Measurements from ENCODE around the gene ANXA8. TPM values are rescaled to one million over a fixed set of nuclear protein-coding genes. Genes with fewer than 3 reads are reported as not detected.

ANXA8 gene
- total RNA-seq, 3 donors from 2014 or later, result 0.19 TPM; not detected in 2

GRCh38 chr10:47454780-47455058, 29.2 kb downstream of the ANXA8 start:
- Histone ChIP-seq H3K4me3 (no peak overlapping the region), H3K36me3 (ENCODE audit: low read depth) (no peaks in the 10 kb centered on the region), H3K9me3 (no peaks in the 10 kb centered on the region), H3K4me1 (ENCODE audit: low read depth) (no peaks in the 10 kb centered on the region)
- intact Hi-C loops (cut with DNase I, micrococcal nuclease), result no loop called here
- ATAC-seq (no peak), DNase-seq (no peak)
- TF ChIP-seq, protein P1, sequence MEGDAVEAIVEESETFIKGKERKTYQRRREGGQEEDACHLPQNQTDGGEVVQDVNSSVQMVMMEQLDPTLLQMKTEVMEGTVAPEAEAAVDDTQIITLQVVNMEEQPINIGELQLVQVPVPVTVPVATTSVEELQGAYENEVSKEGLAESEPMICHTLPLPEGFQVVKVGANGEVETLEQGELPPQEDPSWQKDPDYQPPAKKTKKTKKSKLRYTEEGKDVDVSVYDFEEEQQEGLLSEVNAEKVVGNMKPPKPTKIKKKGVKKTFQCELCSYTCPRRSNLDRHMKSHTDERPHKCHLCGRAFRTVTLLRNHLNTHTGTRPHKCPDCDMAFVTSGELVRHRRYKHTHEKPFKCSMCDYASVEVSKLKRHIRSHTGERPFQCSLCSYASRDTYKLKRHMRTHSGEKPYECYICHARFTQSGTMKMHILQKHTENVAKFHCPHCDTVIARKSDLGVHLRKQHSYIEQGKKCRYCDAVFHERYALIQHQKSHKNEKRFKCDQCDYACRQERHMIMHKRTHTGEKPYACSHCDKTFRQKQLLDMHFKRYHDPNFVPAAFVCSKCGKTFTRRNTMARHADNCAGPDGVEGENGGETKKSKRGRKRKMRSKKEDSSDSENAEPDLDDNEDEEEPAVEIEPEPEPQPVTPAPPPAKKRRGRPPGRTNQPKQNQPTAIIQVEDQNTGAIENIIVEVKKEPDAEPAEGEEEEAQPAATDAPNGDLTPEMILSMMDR (IDR thresholded peaks at IDR 0.05), result no peak

- H3K9me3 ChIP-seq, result no peaks in the 10 kb centered on the region
- no peaks in the 10 kb centered on the region for H3K36me3 ChIP-seq (ENCODE audit: low read depth)
- no peak for DNase-seq
- intact Hi-C loops (cut with DNase I, micrococcal nuclease), result no loop called here
- no peak for ATAC-seq
- H3K4me3 ChIP-seq, result no peak overlapping the region
- no peaks in the 10 kb centered on the region for H3K4me1 ChIP-seq (ENCODE audit: low read depth)
- TF ChIP-seq, protein P1 (IDR thresholded peaks at IDR 0.05), result no peak
Measured at GRCh38 chr10:47454008-47454779, 29.7 kb downstream of the ANXA8 start.

DNA sequence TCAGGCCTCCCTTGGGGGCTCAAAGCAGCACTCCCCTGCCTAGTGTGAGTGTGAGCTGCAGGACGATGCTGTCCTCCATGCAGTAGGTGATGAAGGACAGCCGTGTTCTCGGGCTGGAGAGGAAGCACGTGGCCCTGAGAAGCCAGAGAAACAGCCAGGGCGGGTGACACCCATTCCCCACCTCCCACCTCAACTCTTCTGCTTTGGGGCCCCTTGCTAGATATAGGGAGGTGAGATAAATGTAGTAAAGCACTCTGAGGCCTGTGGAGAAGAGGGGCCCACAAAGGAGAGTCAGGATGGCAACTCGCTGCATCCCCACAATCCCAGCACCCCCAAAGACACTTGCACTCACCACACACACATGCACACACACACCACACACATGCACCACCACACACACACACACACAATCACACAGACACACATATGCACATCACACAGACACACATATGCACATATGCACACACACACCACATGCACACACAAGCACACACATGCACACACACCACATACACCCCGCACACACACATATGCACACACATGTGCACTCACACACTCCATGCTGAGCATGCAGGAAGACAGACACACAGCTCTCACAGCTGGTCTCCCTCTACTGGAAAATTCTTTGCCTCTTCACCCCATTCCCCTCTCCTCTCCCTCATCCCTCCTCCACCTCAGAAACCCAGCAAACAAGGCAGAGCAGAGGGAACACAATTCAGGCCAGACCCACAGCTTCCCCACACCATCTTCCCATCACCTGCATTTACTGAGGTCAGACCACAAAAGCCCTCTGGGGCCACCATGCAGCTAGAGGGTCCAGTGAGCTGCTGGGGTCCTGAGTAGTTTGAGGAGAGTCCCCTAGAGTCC, 30.5 kb downstream of the ANXA8 start:
- intact Hi-C loops (cut with DNase I, micrococcal nuclease), result no loop called here
- Histone ChIP-seq H3K4me3 (no peak overlapping the region), H3K36me3 (ENCODE audit: low read depth) (no peaks in the 10 kb centered on the region), H3K9me3 (no peaks in the 10 kb centered on the region), H3K4me1 (ENCODE audit: low read depth) (no peaks in the 10 kb centered on the region)
- TF ChIP-seq, protein P1 (IDR thresholded peaks at IDR 0.05), result no peak
- DNase-seq, result no peak
- no peak for ATAC-seq

DNA sequence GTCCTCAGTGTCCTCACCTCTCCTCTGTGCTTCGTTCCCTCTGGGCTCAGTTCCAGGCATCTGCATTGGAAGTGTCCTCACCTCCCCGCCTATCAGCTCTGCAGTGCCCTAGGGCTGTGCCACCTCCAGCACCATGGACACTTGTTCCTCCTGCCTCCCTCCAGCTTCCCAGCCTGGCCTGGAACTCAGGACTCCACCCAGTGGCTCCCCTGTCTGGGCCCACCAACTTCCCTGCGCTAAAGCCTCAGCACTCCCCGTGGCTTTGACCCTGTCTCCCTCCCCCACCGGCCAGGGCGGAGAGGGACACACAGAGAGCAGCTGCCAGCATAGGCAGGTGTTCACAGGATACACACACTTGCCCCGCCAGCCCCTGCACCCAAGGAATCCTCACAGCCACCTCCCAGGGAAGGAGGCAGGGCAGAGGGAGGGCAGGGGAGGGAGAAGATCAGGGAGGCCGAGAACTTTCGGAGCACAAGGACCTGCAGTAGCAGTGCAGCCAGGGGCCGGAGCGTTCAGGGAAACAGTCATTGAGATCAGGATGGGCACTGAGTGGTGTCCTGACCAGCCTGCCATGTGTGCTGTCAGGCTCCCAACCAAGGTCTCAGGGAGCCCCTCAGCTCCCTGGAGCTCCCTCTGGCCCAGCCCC, 31.3 kb downstream of the ANXA8 start:
- intact Hi-C loops (cut with DNase I, micrococcal nuclease), result no loop called here
- ATAC-seq, result peak; percentile 24
- Histone ChIP-seq H3K4me3 (no peak overlapping the region), H3K9me3 (no peaks in the 10 kb centered on the region), H3K4me1 (ENCODE audit: low read depth) (no peaks in the 10 kb centered on the region), H3K36me3 (ENCODE audit: low read depth) (no peaks in the 10 kb centered on the region)
- no peak for DNase-seq
- TF ChIP-seq, protein P1 (IDR thresholded peaks at IDR 0.05), result no peak

GRCh38 chr10:47451998-47452494, 31.9 kb downstream of the ANXA8 start:
- no peak for DNase-seq
- Histone ChIP-seq H3K4me3 (no peak overlapping the region), H3K36me3 (ENCODE audit: low read depth) (no peaks in the 10 kb centered on the region), H3K4me1 (ENCODE audit: low read depth) (no peaks in the 10 kb centered on the region), H3K9me3 (no peaks in the 10 kb centered on the region)
- intact Hi-C loops (cut with DNase I, micrococcal nuclease), result no loop called here
- ATAC-seq, result no peak
- TF ChIP-seq, protein P1 (IDR thresholded peaks at IDR 0.05), result no peak
